ENCODE results near the gene PROCR.

GRCh38 chr20:35187584-35188190 is 15.8 kb downstream of the PROCR start:
- TF ChIP-seq CTCF (IDR thresholded peaks at IDR 0.05), result no peak
- no peak for TF ChIP-seq ZFX (IDR thresholded peaks at IDR 0.05; ENCODE audit: borderline replicate concordance)
